ENCODE data around the gene LMCD1.

DNA sequence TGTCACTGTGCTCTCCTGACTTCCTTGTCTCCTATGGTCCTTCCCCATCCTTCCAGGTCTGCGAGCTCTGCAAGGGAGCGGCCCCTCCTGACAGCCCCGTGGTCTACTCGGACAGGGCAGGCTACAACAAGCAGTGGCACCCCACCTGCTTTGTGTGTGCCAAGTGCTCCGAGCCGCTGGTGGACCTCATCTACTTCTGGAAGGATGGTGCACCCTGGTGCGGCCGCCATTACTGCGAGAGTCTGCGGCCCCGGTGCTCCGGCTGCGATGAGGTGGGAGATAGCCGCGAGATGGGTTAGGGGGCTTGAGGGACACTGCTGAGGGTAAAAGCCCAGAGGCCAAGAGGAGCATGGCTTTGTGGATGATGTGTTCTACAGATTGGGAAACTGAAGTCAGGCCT is 63.8 kb downstream of the LMCD1 start:
- TF ChIP-seq, protein P1, sequence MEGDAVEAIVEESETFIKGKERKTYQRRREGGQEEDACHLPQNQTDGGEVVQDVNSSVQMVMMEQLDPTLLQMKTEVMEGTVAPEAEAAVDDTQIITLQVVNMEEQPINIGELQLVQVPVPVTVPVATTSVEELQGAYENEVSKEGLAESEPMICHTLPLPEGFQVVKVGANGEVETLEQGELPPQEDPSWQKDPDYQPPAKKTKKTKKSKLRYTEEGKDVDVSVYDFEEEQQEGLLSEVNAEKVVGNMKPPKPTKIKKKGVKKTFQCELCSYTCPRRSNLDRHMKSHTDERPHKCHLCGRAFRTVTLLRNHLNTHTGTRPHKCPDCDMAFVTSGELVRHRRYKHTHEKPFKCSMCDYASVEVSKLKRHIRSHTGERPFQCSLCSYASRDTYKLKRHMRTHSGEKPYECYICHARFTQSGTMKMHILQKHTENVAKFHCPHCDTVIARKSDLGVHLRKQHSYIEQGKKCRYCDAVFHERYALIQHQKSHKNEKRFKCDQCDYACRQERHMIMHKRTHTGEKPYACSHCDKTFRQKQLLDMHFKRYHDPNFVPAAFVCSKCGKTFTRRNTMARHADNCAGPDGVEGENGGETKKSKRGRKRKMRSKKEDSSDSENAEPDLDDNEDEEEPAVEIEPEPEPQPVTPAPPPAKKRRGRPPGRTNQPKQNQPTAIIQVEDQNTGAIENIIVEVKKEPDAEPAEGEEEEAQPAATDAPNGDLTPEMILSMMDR (IDR thresholded peaks at IDR 0.05; ENCODE audit: insufficient read depth, low read length, poor library complexity, severe bottlenecking) = no peak
- TF ChIP-seq EZH2phosphoT487 (conservative IDR thresholded peaks at IDR 0.05; ENCODE audit: low read length) = no peak
